GM23338 (cell line): ENCODE measurements around the gene YLPM1. TPM values are rescaled to one million over a fixed set of nuclear protein-coding genes. Genes with fewer than 3 reads are reported as not detected.

Experiments
- ATAC-seq: fragments of 200-7000 bp; cut with Tn5 transposase; 3 replicates; pipeline ENCODE4 v1.9.1; 2020
- DNase-seq: peaks from one replicate; pipeline ENCODE4 v3.0.0-alpha.2; 2015; ENCODE audit warnings: low spot score
- H2AFZ ChIP-seq: fragments of 200-600 bp; sonication (generic); 2 replicates; pipeline ENCODE4 v1.8.0; 2016; ENCODE audit warnings: antibody characterized with exemption, mild to moderate bottlenecking, moderate library complexity
- H3F3A ChIP-seq: fragments of 200-600 bp; sonication (generic); replicated peaks from 2 replicates; pipeline ENCODE4 v1.8.0; 2017; ENCODE audit warnings: antibody characterized with exemption, mixed run types, low read depth
- H3K27ac ChIP-seq: fragments of 200-600 bp; sonication (generic); 2 replicates; pipeline ENCODE4 v1.6.1; 2016; ENCODE audit warnings: low read depth
- H3K27me3 ChIP-seq: fragments of 200-600 bp; sonication (generic); 2 replicates; pipeline ENCODE4 v1.8.0; 2016; ENCODE audit warnings: mild to moderate bottlenecking, mixed run types, moderate library complexity; ENCODE audit not compliant: insufficient read depth
- H3K36me3 ChIP-seq: fragments of 200-600 bp; sonication (generic); 2 replicates; pipeline ENCODE4 v1.8.0; 2016; ENCODE audit warnings: mild to moderate bottlenecking; ENCODE audit not compliant: insufficient read depth
- H3K4me1 ChIP-seq: fragments of 200-600 bp; sonication (generic); 2 replicates; pipeline ENCODE4 v1.8.0; 2016; ENCODE audit warnings: mild to moderate bottlenecking, moderate library complexity; ENCODE audit not compliant: insufficient read depth
- H3K4me2 ChIP-seq: fragments of 200-600 bp; sonication (generic); 2 replicates; pipeline ENCODE4 v1.7.1; 2017; ENCODE audit warnings: mixed run types
- H3K4me3 ChIP-seq: fragments of 200-600 bp; sonication (generic); 2 replicates; pipeline ENCODE4 v1.6.1; 2016; ENCODE audit warnings: mixed run types
- H3K79me2 ChIP-seq: fragments of 200-600 bp; sonication (generic); replicated peaks from 2 replicates; pipeline ENCODE4 v1.8.0; 2017; ENCODE audit warnings: mild to moderate bottlenecking; ENCODE audit not compliant: insufficient read depth
- H3K9me2 ChIP-seq: fragments of 200-600 bp; sonication (generic); 2 replicates; pipeline ENCODE4 v1.8.0; 2017; ENCODE audit not compliant: insufficient read depth
- H4K20me1 ChIP-seq: fragments of 200-600 bp; sonication (generic); replicated peaks from 2 replicates; pipeline ENCODE4 v1.8.0; 2017; ENCODE audit warnings: mild to moderate bottlenecking; ENCODE audit not compliant: insufficient read depth
- H3K27ac Mint-ChIP-seq: 2 replicates; pipeline ENCODE4 v1.8.0; 2020; ENCODE audit warnings: inconsistent platforms, mild to moderate bottlenecking, moderate library complexity, mixed read lengths
- H3K27me3 Mint-ChIP-seq: 3 replicates; pipeline ENCODE4 v1.8.0; 2022; ENCODE audit warnings: low read depth, mild to moderate bottlenecking, moderate library complexity, mixed read lengths, inconsistent platforms; ENCODE audit not compliant: insufficient read depth, poor library complexity
- H3K36me3 Mint-ChIP-seq: 3 replicates; pipeline ENCODE4 v1.8.0; 2021; ENCODE audit warnings: low read depth, mild to moderate bottlenecking, inconsistent platforms, moderate library complexity, mixed read lengths
- H3K4me1 Mint-ChIP-seq: 3 replicates; pipeline ENCODE4 v1.8.0; 2020; ENCODE audit warnings: mild to moderate bottlenecking, inconsistent platforms, mixed read lengths
- H3K4me3 Mint-ChIP-seq: 3 replicates; pipeline ENCODE4 v1.8.0; 2021; ENCODE audit warnings: moderate library complexity, mild to moderate bottlenecking, inconsistent platforms, mixed read lengths
- H3K9me3 Mint-ChIP-seq: 3 replicates; pipeline ENCODE4 v1.8.0; 2020; ENCODE audit warnings: moderate library complexity, mild to moderate bottlenecking, inconsistent platforms, mixed read lengths
- CREB1 ChIP-seq: fragments of 250-450 bp; sonication (Bioruptor Pico); IDR thresholded peaks from 2 replicates; pipeline ENCODE4 v1.5.0; 2020; ENCODE audit warnings: low read depth, mild to moderate bottlenecking, moderate library complexity
- ETS1 ChIP-seq: IDR thresholded peaks from 2 replicates; pipeline ENCODE4 v1.6.1; 2016; ENCODE audit warnings: antibody characterized with exemption
- EZH2 ChIP-seq: fragments of 200-600 bp; sonication (generic); IDR thresholded peaks from one replicate; pipeline ENCODE4 v1.8.0; 2017; ENCODE audit warnings: antibody characterized with exemption, mild to moderate bottlenecking, low read depth; ENCODE audit not compliant: unreplicated experiment
- JUNB ChIP-seq: IDR thresholded peaks from one replicate; pipeline ENCODE4 v1.6.1; 2016; ENCODE audit warnings: antibody characterized with exemption; ENCODE audit not compliant: unreplicated experiment
- POLR2AphosphoS5 ChIP-seq: IDR thresholded peaks from 2 replicates; pipeline ENCODE4 v1.6.1; 2016; ENCODE audit warnings: antibody characterized with exemption, low read depth
- long read RNA-seq: library from polyadenylated mRNA; unstranded; transcript quantifications from one replicate; pipeline ENCODE4 v2.0.0, GENCODE V29; 2020; ENCODE audit not compliant: unreplicated experiment
- polyA plus RNA-seq: library from polyadenylated mRNA; unstranded; fragments of >200 nt; fragmentation: Nextera tagmentation; extraction: Ambion mirVana; gene quantifications from 2 replicates; pipeline ENCODE4 v1.2.1, GENCODE V29; 2016
- total RNA-seq: library from RNA; depleted of rRNA; stranded (reverse); fragments of >200 nt; shearing (Covaris generic); gene quantifications from 2 replicates; pipeline ENCODE4 v1.2.3, GENCODE V29; 2014; rRNA removed
- TF ChIP-seq, protein P1 (sequence below), 2 experiments: fragments of 200-600 bp in 1 of 2; sonication (generic) in 1 of 2; conservative IDR thresholded peaks; 2 replicates each; pipeline versions ENCODE4 v1.5.1 to v1.6.1; 2016 to 2017; ENCODE audit warnings: antibody characterized with exemption in 2 of 2, low read depth in 2 of 2, mild to moderate bottlenecking in 2 of 2, moderate library complexity in 1 of 2

Gene YLPM1, protein sequence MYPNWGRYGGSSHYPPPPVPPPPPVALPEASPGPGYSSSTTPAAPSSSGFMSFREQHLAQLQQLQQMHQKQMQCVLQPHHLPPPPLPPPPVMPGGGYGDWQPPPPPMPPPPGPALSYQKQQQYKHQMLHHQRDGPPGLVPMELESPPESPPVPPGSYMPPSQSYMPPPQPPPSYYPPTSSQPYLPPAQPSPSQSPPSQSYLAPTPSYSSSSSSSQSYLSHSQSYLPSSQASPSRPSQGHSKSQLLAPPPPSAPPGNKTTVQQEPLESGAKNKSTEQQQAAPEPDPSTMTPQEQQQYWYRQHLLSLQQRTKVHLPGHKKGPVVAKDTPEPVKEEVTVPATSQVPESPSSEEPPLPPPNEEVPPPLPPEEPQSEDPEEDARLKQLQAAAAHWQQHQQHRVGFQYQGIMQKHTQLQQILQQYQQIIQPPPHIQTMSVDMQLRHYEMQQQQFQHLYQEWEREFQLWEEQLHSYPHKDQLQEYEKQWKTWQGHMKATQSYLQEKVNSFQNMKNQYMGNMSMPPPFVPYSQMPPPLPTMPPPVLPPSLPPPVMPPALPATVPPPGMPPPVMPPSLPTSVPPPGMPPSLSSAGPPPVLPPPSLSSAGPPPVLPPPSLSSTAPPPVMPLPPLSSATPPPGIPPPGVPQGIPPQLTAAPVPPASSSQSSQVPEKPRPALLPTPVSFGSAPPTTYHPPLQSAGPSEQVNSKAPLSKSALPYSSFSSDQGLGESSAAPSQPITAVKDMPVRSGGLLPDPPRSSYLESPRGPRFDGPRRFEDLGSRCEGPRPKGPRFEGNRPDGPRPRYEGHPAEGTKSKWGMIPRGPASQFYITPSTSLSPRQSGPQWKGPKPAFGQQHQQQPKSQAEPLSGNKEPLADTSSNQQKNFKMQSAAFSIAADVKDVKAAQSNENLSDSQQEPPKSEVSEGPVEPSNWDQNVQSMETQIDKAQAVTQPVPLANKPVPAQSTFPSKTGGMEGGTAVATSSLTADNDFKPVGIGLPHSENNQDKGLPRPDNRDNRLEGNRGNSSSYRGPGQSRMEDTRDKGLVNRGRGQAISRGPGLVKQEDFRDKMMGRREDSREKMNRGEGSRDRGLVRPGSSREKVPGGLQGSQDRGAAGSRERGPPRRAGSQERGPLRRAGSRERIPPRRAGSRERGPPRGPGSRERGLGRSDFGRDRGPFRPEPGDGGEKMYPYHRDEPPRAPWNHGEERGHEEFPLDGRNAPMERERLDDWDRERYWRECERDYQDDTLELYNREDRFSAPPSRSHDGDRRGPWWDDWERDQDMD (N-terminal part only)
- total RNA-seq, result 58.4 and 62.4 TPM in 2 replicates
- polyA plus RNA-seq, result 33.2 and 39.2 TPM in 2 replicates
- long read RNA-seq, partial matches to known transcripts, result 2 of 2 reads
- long read RNA-seq, other reads (novel, unspliced or antisense), result 0 of 2 reads

- peaks cover 12% of the 10 kb centered on the region for H3K36me3 Mint-ChIP-seq
- Histone ChIP-seq H3K79me2 (peaks cover 48% of the 10 kb centered on the region), H3K9me2 (no peaks in the 10 kb centered on the region), H3K4me1 (peaks cover 13% of the 10 kb centered on the region), H3K4me2 (peak within 1 kb of the TSS; percentile 97), H4K20me1 (peaks cover 27% of the 10 kb centered on the region), H3K4me3 (peak within 1 kb of the TSS; percentile 87), H2AFZ (peak within 1 kb of the TSS; percentile 70), H3K27ac (no peak within 1 kb of the TSS), H3K27me3 (no peaks in the 10 kb centered on the region), H3F3A (no peaks in the 10 kb centered on the region), H3K36me3 (no peaks in the 10 kb centered on the region)
- peaks cover 34% of the 10 kb centered on the region for H3K4me1 Mint-ChIP-seq
- TF ChIP-seq ETS1, result no peak
- TF ChIP-seq CREB1 (CRISPR knock-in tag), result peak; percentile 75
- no peak for TF ChIP-seq JUNB
- peak; percentile 94 for TF ChIP-seq POLR2AphosphoS5
- TF ChIP-seq, protein P1, sequence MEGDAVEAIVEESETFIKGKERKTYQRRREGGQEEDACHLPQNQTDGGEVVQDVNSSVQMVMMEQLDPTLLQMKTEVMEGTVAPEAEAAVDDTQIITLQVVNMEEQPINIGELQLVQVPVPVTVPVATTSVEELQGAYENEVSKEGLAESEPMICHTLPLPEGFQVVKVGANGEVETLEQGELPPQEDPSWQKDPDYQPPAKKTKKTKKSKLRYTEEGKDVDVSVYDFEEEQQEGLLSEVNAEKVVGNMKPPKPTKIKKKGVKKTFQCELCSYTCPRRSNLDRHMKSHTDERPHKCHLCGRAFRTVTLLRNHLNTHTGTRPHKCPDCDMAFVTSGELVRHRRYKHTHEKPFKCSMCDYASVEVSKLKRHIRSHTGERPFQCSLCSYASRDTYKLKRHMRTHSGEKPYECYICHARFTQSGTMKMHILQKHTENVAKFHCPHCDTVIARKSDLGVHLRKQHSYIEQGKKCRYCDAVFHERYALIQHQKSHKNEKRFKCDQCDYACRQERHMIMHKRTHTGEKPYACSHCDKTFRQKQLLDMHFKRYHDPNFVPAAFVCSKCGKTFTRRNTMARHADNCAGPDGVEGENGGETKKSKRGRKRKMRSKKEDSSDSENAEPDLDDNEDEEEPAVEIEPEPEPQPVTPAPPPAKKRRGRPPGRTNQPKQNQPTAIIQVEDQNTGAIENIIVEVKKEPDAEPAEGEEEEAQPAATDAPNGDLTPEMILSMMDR (conservative IDR thresholded peaks at IDR 0.05; ENCODE audit: low read depth in 2 of 2), result peak; percentile 42 to 59
- ATAC-seq, result peak; percentile 93
- H3K4me3 Mint-ChIP-seq, result peak within 1 kb of the TSS; percentile 99
- H3K9me3 Mint-ChIP-seq, result no peaks in the 10 kb centered on the region
- H3K27ac Mint-ChIP-seq, result peak within 1 kb of the TSS; percentile 97
- DNase-seq, result peak; percentile 98
- H3K27me3 Mint-ChIP-seq, result peaks cover 5% of the 10 kb centered on the region
Measured at GRCh38 chr14:74762917-74763802, at the start of gene YLPM1. TSS of gene YLPM1 (plus strand) at chr14:74763316. CDS start at chr14:74763490, 174 bp downstream.

DNA sequence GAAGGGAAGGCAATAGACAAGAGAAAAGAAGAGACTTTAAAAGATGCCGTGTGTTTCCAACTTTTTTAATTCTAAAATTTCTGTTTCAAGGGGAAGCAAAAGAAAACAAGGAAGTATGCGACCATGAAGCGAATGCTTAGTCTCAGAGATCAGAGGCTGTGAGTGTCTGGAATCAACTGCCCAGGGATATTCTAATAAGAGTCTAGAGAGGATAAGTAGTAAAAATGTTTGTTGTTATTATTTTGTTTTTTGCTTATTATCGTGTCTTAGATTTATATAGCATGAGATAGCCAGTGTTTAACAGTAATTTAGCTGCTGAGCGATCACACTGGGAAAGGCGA, 49.8 kb upstream of the YLPM1 start:
- Histone ChIP-seq H4K20me1 (no peaks in the 10 kb centered on the region; the same call in none of the 2 replicates), H3K9me2 (no peaks in the 10 kb centered on the region), H2AFZ (peak overlapping the region; percentile 60), H3K4me3 (peak overlapping the region; percentile 68), H3F3A (no peaks in the 10 kb centered on the region), H3K4me2 (peak overlapping the region; percentile 88), H3K4me1 (peaks cover 16% of the 10 kb centered on the region), H3K27me3 (no peaks in the 10 kb centered on the region), H3K27ac (0 out of 2 replicates have a peak overlapping the region, but pooled peaks have one; percentile 12), H3K36me3 (peaks cover 11% of the 10 kb centered on the region), H3K79me2 (peaks cover 59% of the 10 kb centered on the region)
- peaks cover 18% of the 10 kb centered on the region for H3K36me3 Mint-ChIP-seq
- DNase-seq (no peak), ATAC-seq (no peak)
- peak overlapping the region; percentile 99 for H3K4me3 Mint-ChIP-seq
- no peaks in the 10 kb centered on the region for H3K9me3 Mint-ChIP-seq
- H3K27me3 Mint-ChIP-seq, result peaks cover 2% of the 10 kb centered on the region
- H3K4me1 Mint-ChIP-seq, result peaks cover 4% of the 10 kb centered on the region; the same call in 2 of the 3 replicates
- peak overlapping the region; percentile 96 for H3K27ac Mint-ChIP-seq
- no peak for TF ChIP-seq EZH2
